A549 (cell line): ENCODE data around the gene SHC4.

ENCODE experiments used
- CTCF ChIP-seq: fragments of >200 bp; sonication (Bioruptor Twin); formaldehyde crosslinking; IDR thresholded peaks from 3 replicates; pipeline ENCODE4 v1.5.1; 2016
- EP300 ChIP-seq, 2 experiments: fragments of >200 bp; sonication (Bioruptor Twin); formaldehyde crosslinking; IDR thresholded peaks; 2 replicates in 1 of 2; 3 replicates in 1 of 2; pipeline ENCODE4 v1.6.1; 2016 to 2017
- GATA3 ChIP-seq: IDR thresholded peaks from 2 replicates; pipeline ENCODE4 v1.6.1; 2012; ENCODE audit warnings: borderline replicate concordance

DNA sequence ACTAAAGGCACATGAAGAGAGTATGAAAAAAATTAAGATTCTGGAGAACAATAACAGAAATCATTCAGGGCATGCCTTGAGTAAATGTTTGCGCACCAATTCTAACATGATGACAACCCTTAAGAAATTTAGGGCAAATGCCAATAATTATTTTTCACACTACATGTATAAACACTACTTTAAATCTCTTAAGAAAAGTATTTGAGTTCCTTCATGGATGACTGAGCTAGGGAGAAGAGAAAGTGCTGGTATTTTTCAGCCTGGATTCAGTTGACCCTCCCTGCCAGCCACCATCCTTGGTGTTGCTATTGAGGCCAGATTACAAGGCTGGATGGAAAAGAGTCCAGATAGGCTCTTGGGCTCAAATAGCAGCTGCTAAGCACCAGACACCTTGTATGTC lies 93.8 kb downstream of the SHC4 start:
- no peak for TF ChIP-seq EP300 (IDR thresholded peaks at IDR 0.05)
- no peak for TF ChIP-seq CTCF
- no peak for TF ChIP-seq GATA3
